ENCODE results near the gene TADA2A.

- TF ChIP-seq TARDBP (IDR thresholded peaks at IDR 0.05) (no peak), SUZ12 (IDR thresholded peaks at IDR 0.05) (no peak), CTBP1 (IDR thresholded peaks at IDR 0.05; ENCODE audit: borderline replicate concordance) (no peak), SP1 (IDR thresholded peaks at IDR 0.05) (no peak), BHLHE40 (IDR thresholded peaks at IDR 0.05; ENCODE audit: borderline replicate concordance) (no peak), ZNF384 (IDR thresholded peaks at IDR 0.05) (no peak), FOXK2 (IDR thresholded peaks at IDR 0.05) (no peak)
These were observed 7.4 kb upstream of the TADA2A start for GRCh38 chr17:37399265-37399803.

All from HEK293T (cell line).